ENCODE data around the gene EN2.

EN2 gene

GRCh38 chr7:155450970-155451801, 6.7 kb upstream of the EN2 start:
- no peak for DNase-seq (ENCODE audit: low read depth in 2 of 2)

GRCh38 chr7:155451840-155452239, 6.1 kb upstream of the EN2 start:
- no peak for DNase-seq (ENCODE audit: low read depth in 2 of 2)

- no peak for DNase-seq (ENCODE audit: low read depth in 2 of 2)
Observed at GRCh38 chr7:155452505-155453295, 5.2 kb upstream of the EN2 start.

- no peak for DNase-seq (ENCODE audit: low read depth in 2 of 2)
Observed at GRCh38 chr7:155453296-155454182, 4.4 kb upstream of the EN2 start.

GRCh38 chr7:155454183-155455112, 3.5 kb upstream of the EN2 start:
- no peak for DNase-seq (ENCODE audit: low read depth in 2 of 2)

- no peak for DNase-seq (ENCODE audit: low read depth in 2 of 2)
Observed at GRCh38 chr7:155455132-155455693, 2.7 kb upstream of the EN2 start.

GRCh38 chr7:155455776-155456737, 1.9 kb upstream of the EN2 start:
- no peak for DNase-seq (ENCODE audit: low read depth in 2 of 2)

GRCh38 chr7:155456738-155457543, 988 bp upstream of the EN2 start:
- no peak for DNase-seq (ENCODE audit: low read depth in 2 of 2)

- DNase-seq (ENCODE audit: low read depth in 2 of 2) = no peak
Observed at GRCh38 chr7:155457544-155458110, 302 bp upstream of the EN2 start.

- no peak for DNase-seq (ENCODE audit: low read depth in 2 of 2)
Observed at GRCh38 chr7:155458878-155459699, 1.2 kb downstream of the EN2 start.

GRCh38 chr7:155459700-155460461, 2.0 kb downstream of the EN2 start:
- no peak for DNase-seq (ENCODE audit: low read depth in 2 of 2)

- no peak for DNase-seq (ENCODE audit: low read depth in 2 of 2)
Observed at GRCh38 chr7:155460926-155461613, 3.1 kb downstream of the EN2 start.

- DNase-seq (ENCODE audit: low read depth in 2 of 2) = no peak
Observed at GRCh38 chr7:155461631-155462030, 3.7 kb downstream of the EN2 start.

GRCh38 chr7:155462163-155462735, 4.3 kb downstream of the EN2 start:
- DNase-seq (ENCODE audit: low read depth in 2 of 2) = no peak

- DNase-seq (ENCODE audit: low read depth in 2 of 2) = no peak
Observed at GRCh38 chr7:155463114-155463811, 5.3 kb downstream of the EN2 start.
